CD1c-positive myeloid dendritic cell (primary cell): ENCODE data around the gene ULK4.
"Not testable (repeated sequence)": the region's sequence is repeated elsewhere in the genome, so short reads cannot be mapped to it uniquely, and the experiment has no call there.

Experiments used
- DNase-seq: peaks from one replicate; pipeline ENCODE4 v3.0.0-alpha.2; 2016; ENCODE audit errors: extremely low spot score

ULK4 gene

DNA sequence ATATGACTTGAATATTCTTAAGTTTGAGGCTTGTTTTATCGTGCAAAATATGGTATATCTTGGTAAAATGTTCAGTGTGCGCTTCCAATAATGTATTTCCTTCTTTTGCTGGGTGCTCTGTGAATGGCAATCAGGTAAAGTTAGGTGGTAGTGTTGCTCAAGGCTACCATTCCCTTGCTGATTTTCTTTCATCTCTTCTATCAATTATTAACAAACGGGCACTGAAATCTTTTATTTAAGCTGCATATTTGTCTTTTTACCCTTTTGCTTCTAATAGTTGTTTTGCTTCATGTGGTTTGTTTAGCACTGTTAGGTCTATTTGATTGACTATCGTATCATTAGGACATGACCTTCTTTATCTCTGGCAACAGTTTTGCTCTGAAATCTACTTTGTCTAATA, 520.3 kb downstream of the ULK4 start:
- no peak for DNase-seq

DNA sequence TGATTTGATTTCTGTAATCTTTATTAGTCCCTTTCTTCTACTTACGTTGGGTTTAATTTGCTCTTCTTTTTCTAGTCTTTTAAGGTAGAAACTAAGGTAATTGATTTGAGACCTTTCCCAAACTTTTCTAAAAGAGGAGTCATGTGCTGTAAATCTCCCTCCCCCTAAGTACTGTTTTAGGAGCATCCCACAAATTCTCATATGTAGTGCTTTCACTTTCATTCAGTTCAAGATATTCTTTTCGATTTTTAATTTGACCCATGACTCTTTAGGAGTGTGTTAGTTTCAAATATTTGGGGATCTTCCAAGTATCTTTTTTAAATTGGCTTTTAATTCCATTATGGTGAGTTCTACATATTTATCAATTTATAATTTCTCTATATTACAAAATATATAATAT, 520.8 kb downstream of the ULK4 start:
- DNase-seq: no peak

DNA sequence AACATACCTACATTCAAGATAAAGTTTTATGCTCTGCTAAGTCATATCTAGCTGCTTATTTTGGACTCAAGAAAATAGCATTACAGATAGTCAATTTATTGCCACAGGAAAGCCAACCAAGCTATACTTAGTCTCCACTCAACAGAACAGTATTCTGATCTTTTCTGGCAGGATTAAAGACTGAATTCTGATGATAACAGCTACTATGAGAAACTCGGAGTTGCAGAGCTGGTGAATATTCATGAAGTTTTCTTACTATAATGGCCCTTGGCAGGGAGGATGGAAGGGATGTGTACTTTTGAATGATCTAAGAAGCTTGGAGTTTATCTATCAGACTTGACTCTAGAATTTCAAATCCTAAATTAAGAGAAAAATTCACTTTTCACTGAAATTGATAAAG, 524.9 kb downstream of the ULK4 start:
- no peak for DNase-seq

DNA sequence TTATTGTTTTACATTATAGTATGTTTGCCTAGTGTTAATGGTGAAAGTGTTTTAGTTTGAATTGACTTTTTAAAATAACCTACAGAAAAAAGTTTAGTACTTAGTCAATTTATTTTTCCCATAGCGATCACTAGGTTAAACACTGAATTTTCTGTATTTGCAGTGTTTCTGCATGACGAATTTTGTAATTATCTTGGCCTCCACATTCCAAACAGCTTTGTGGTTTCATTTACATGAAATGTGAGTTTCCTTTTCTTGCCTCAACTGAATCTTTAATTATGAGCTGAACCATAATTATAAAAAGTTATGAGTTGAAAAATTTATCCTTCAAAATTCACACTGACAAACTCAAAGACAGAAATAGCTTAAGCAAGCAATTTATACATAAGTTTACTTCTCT, 527.1 kb downstream of the ULK4 start:
- DNase-seq: no peak

DNA sequence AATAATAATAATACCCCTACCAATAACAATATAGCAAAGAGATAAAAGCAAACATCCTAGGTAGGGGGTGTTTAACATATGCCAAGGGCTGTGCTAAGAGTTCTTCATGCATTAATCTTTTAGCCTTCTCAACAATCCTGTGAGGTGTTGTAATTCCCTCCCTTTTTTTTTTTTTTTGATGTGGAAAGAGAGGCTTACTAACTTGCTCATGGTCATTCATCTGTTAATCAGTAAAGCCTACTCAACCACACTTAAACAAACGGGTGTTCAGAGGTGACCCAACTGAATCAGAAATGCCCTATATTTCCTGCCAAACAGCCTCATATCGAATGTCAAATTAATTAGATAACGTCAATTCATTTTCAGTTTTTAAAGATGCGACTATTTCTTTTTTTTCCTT, 530.5 kb downstream of the ULK4 start:
- DNase-seq: no peak

DNA sequence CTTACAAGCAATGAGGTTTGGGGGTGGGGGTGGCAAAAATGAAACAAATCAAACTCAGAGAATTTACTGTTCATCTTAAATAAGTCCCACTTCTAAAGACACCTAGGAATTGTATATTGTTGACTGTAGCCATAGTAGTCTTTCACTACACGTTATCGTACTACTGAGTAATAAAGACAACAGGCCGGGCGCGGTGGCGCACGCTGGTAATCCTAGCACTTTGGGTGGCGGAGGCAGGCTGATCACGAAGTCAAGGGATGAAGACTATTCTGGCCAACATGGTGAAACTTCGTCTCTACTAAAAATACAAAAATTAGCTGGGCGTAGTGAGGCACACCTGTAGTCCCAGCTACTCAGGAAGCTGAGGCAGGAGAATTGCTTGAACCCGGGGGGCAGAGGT, 531.0 kb downstream of the ULK4 start:
- no peak for DNase-seq

DNA sequence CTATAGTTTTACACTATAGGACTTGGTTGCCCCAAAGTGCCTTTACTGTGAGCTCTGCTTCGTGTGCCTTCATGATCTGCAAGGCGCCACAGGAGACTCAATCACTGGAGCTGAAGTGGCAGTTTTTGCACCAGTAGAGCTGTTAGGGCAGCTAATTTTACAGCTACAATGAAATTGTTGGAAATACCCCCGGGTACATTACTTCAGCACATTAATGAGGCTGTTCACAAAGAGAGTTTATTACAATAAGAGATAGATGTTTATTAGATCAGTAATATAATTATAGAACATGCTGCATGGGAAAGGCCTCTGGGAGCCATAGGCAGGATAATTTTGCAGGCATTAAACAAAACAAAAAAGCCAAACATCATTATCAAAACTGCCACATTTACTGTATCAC, 531.5 kb downstream of the ULK4 start:
- DNase-seq: no peak

DNA sequence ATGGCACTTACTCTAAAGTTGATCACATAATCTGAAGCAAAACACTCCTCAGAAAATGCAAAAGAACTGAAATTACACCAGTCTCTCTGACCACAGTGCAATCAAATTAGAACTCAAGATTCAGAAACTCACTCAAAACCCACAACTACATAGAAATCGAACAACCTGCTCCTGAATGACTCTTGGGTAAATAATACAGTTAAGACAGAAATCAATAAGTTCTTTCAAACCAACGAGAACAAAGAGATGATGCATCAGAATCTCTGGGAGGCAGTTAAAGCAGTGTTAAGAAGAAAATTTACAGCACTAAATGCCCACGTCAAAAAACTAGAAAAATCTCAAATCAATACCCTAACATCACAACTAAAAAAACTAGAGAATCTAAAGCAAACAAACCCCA, 535.4 kb downstream of the ULK4 start:
- DNase-seq: no peak

DNA sequence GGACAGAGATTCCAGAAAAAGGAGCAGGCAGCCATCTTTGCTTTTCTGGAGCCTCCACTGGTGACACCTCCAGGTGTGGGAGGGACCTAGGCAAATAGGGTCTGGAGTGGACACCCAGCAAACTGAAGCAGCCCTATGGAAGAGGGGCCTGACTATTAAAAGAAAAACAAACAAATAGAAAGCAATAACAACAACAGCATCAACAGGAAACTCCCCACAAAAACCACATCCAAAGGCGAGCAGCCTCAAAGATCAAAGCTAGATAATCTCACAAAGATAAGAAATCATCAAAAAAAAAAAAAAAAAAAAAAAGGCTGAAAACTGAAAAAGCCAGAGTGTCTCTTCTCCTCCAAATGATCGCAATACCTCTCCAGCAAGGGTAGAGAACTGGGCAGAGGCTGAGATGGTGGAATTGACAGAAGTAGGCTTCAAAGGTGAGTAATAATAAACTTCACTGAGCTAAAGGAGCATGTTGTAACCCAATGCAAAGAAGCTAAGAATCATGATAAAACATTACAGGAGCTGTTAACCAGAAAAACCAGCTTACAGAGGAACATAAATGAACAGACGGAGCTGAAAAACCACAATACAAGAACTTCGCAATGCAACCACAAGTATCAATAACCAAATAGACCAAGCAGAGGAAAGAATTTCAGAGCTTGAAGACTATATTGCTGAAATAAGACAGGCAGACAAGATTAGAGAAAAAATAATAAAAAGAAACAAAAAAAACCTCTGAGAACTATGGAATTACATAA, 537.2 kb downstream of the ULK4 start:
- DNase-seq: no peak

DNA sequence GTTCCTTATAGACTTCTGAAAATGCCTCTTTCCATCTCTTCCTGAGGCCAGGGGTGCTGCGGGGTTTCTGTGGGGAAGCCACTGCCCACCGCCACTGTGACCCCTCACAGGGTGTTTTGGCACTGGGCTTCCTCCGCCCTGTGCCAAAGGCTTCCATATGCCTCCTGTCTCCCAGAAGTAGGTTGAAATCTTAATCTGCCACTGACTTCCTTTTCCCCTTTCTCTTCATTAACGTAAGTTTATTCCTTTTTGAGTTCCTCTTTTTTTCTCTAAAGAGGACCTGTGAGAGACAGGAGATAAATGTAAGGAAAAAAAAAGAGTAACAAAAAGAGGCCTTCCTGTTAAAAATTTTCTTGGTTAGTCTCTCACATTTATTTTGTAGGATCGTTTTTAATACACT, 542.1 kb downstream of the ULK4 start:
- DNase-seq: peak; percentile 2

DNA sequence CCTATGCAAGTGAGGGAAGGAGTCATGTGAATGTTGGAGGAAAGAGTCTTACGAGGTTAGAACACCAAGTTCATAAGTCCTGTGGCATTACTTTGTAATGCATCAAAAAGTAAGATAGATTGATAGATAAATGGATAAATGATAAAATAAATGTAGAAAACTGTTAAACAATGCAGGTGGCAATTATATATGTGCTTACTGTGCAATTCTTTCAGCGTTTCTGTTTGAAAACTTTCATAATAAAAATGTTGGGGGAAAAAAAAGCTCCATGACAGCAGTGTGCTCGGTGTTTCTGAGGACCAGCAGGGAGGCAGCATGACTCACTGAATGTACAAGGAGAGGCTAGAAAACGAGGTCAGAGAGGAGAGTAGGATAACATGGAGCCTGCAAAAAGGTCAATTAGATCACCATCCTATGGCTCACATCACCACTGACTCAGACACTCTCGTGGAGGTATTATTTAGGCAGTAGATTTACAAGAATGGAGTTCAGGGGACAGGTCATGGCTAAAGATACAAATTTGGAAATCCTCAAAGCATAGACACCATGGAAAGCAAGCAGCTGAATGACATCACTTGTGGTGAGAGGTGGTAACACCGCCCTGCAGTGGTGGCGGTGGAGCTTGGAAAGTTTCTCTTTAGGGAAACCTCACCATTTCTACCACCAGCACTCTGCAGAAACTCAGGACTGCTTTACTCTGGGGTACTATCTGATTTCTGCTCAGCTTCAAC, 542.8 kb downstream of the ULK4 start:
- peak; percentile 15 for DNase-seq

DNA sequence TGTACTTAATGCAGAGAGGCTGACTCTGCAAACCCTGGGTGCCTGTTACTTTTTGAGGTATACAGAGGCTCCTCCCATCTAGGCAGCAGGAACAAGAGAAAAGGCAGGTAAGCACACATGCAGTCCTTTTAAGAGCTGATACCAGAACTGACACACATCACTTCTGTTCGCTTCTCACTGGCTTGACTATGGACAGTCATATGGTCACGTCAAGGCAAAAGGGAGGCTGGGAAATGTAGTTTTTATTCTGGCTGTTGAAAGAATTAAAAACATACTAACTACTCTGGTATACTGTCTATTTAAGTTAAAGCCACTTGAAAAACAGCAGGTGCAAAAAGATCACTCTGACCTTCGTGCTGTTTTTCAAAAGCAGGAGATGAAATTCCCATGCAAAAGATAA, 544.3 kb downstream of the ULK4 start:
- DNase-seq: no peak

DNA sequence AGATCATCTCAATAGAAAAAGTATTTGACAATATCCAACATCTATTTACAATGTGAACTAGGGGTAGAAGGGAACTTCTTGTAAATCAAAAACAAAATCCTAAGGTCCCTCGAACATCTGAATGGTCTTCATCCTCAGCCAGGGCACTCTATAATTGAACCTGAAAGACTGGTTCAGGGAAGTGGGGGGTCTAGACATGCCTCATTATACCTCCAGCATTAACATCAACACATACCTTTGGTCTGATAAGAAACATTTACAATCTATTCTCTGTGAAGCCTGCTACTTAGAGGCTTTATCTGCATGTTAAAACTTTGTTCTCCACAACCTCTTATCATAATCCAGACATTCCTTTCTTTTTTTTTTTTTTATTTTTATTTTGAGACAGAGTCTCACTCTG, 550.8 kb downstream of the ULK4 start:
- no peak for DNase-seq

DNA sequence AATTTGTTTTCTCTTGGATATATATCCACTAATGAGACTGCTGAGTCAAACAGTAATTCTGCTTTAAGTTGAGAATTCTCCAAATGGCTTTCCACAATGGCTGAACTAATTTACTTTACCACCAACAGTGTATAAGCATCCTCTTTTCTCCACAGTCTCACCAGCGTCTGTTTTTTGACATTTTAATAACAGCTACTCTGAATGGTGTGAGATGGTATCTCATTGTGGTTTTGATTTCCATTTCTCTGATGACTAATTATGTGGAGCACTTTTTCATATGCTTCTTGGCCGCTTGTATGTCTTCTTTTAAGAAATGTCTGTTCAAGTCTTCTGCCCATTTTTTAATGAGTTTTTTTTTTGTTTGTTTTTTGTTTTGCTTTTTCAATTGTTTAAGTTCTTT, 556.4 kb downstream of the ULK4 start:
- DNase-seq: no peak

DNA sequence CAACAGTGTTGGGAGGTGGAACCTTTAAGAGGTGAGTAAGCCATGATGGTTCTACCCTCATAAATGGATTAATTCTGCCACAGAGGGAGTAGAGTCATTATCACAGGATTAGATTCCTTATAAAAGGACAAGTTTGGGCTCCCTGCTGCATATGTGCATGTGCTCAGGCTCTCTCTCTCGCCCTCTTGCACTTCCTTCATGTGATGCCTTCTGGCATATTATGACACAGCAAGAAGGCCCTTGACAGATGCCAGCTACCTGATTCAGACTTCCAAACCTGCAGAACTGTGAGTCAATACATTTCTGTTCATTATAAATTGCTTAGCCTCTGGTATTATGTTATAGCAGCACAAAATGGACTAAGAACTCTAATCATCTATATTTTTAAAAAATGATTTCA, 557.3 kb downstream of the ULK4 start:
- DNase-seq: no peak

DNA sequence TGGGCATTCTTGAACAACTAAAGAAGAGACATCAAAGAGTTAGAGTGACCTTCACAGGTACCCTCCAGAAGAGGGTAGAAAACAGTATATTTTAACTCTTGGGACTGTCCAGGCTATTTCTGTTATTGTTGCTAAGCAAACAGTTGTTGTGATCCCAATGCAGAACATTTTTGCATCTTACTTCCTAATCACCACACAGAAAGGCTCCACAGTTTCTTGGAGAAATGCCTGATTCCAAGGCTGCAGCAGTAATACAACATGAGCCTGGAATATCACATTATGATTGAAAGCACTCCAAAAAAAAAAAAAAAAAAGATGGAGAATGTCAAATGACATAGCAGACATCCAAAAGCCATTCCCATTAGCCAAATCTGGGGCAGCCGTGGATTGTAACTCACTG, 567.0 kb downstream of the ULK4 start:
- no peak for DNase-seq

DNA sequence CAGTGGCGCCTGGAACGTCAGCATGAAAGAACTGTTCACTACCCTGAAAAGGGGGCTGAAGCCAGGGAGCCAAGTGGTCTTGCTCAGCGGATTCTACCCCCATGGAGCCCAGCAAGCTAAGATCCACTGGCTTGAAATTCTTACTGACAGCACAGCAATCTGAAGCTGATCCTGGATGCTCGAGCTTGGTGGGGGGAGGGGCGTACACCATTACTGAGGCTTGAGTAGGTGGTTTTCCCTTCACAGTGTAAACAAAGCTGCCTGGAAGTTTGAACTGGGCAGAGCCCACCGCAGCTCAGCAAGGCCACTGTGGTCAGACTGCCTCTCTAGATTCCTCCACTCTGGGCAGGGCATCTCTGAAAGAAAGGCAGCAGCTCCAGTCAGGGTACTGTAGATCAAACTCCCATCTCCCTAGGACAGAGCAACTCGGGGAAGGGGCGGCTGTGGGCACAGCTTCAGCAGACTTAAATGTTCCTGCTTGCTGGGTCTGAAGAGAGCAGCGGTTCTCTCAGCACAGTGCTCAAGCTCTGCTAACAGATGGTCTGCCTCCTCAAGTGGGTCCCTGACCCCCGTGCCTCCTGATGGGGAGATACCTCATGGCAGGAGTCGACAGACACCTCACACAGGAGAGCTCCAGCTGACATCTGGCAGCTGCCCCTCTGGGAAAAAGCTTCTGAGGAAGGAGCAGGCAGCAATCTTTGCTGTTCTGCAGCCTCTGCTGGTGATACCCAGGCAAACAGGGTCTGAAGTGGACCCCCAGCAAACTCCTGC, 591.0 kb downstream of the ULK4 start:
- DNase-seq: not testable (repeated sequence)

DNA sequence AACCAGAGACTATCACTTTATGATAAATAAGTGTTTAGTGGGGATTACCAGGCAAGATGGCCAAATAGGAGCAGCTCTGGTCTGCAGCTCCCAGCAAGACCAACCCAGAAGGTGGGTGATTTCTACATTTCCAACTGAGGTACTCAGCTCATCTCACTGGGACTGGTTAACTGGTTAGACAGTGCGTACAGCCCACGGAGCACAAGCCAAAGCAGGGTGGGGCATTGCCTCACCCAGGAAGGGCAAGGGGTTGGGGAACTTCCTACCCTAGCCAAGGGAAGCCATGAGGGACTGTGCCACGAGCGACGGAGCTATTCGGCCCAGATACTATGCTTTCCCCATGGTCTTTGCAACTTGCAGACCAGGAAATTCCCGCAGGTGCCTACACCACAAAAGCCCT, 591.6 kb downstream of the ULK4 start:
- no peak for DNase-seq

DNA sequence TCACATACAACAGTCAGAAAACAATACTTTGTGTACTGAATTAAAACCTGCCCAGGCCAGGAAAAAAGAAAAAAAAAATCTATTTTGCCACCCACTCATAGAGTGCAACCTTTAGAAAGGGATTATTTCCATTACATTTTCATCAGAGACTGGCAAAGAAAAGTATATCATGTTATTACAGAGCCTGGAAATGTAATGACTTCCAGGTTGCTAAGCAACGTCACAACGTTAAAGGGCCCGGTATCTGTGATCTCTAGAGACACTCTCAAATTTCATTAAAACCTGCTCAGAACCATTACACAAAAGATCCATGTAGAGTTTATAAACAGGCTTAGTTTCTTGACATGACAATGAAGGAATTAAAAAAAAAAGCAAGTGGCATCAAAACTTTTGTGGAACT, 592.1 kb downstream of the ULK4 start:
- DNase-seq: no peak

DNA sequence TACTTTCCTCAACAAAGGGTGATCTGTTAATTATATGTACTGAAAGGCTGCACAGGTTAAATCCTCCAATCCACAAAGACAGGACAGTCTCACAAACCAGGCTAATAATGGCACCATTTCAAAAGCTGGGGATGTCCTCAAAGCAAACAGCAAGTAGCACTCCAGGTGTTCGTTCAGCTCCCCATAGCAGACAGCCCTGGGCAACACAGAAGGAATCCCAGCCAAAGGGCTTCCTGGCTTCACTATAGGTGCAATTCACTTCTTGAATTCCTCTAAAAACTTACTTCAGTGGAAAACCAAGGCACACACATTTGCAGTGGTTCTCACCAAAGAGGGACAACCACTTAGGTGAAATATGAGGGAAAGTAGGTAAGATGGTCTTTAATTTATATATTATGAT, 595.9 kb downstream of the ULK4 start:
- no peak for DNase-seq

DNA sequence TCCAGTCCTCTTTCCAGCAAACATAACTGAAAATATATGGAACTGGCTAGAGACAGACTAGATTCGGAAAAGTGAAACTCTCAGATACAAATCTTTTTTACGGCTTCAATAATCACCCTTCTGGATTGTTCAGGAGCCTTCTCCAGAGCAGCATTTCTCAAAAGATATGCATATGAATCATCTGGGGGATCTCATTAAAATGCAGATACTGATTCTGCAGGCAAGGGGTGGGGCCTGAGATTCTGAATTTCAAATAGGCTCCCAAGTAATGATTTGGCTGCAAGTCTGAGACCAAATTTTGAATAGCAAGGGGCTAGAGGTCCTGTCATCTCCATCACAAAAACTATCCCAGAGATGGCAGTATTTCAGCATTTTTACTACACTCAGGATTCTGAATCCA, 597.2 kb downstream of the ULK4 start:
- DNase-seq: no peak

DNA sequence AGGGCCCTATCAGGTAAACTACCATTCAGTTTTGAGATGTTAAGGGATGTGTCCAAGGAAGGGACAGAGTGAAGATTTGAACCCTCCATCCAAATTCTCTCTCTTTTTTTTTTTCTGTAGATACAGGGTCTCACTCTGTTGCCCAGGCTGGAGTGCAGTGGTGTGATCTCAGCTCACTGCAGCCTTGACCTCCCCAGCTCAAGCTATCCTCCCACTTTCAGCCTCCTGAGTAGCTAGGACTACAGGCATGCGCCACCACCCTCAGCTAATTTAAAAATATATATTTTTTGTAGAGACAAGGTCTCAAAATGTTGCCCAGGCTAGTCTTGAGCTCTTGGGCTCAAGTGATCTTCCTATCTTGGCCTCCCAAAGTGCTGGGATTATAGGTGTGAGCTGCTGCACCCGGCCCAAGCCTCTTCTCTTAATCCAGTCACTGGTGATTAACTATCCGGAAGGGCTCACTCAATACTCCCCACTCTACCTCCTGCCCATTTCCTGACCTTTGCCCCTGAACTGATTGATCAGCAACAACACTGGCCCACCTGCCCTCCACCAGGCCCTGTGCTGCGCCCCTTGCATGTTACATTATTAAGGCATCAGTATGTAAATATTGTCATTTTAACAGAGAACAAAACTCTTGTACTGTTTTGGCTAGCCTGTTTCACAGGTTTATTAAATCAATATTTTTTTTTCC, 597.9 kb downstream of the ULK4 start:
- no peak for DNase-seq
